ENCODE results near the gene MMEL1.

MMEL1 gene

DNA sequence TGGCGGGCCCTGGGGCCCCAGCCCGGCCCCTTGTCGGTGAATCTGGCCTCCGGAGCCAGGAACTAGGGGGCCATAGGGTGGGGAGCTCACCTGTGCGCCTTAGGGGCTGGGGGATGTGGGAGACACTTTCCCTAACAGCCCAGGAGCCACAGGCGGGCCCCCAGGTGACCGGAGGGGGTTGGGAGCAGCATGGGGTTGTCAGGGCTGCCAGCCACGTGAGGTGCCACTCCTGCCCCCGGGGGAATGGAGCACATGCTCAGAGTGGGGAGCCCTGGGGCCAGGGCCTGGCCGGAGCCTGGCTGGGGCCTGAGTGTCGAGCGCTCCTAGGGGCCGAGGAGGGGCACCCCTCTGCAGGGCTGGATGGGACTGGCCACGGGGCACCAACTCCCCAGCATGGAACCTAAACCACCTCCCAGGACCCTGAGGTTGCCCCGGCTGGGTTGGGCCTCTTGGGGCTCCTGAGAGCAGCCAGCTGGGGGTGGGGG is 26.4 kb downstream of the MMEL1 start (continued):
- TF ChIP-seq ZFP41 (tag by site-specific recombination; IDR thresholded peaks at IDR 0.05; ENCODE audit: borderline replicate concordance) (no peak), YY1 (tag by site-specific recombination; IDR thresholded peaks at IDR 0.05) (no peak), ZNF157 (tag by site-specific recombination; IDR thresholded peaks at IDR 0.05) (no peak), ZNF146 (tag by site-specific recombination; IDR thresholded peaks at IDR 0.05) (no peak), HIC1 (tag by site-specific recombination; IDR thresholded peaks at IDR 0.05) (no peak), ZNF311 (tag by site-specific recombination; IDR thresholded peaks at IDR 0.05; ENCODE audit: borderline replicate concordance) (no peak), ZNF623 (tag by site-specific recombination; IDR thresholded peaks at IDR 0.05) (no peak), ZNF112 (tag by site-specific recombination; IDR thresholded peaks at IDR 0.05) (no peak), ZNF394 (tag by site-specific recombination; IDR thresholded peaks at IDR 0.05; ENCODE audit: borderline replicate concordance) (no peak), ZBTB48 (tag by site-specific recombination; IDR thresholded peaks at IDR 0.05) (no peak)
- TF ChIP-seq, protein P1, sequence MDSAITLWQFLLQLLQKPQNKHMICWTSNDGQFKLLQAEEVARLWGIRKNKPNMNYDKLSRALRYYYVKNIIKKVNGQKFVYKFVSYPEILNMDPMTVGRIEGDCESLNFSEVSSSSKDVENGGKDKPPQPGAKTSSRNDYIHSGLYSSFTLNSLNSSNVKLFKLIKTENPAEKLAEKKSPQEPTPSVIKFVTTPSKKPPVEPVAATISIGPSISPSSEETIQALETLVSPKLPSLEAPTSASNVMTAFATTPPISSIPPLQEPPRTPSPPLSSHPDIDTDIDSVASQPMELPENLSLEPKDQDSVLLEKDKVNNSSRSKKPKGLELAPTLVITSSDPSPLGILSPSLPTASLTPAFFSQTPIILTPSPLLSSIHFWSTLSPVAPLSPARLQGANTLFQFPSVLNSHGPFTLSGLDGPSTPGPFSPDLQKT (IDR thresholded peaks at IDR 0.05; ENCODE audit: borderline replicate concordance, low read depth, low read length): no peak
- TF ChIP-seq, protein P2, sequence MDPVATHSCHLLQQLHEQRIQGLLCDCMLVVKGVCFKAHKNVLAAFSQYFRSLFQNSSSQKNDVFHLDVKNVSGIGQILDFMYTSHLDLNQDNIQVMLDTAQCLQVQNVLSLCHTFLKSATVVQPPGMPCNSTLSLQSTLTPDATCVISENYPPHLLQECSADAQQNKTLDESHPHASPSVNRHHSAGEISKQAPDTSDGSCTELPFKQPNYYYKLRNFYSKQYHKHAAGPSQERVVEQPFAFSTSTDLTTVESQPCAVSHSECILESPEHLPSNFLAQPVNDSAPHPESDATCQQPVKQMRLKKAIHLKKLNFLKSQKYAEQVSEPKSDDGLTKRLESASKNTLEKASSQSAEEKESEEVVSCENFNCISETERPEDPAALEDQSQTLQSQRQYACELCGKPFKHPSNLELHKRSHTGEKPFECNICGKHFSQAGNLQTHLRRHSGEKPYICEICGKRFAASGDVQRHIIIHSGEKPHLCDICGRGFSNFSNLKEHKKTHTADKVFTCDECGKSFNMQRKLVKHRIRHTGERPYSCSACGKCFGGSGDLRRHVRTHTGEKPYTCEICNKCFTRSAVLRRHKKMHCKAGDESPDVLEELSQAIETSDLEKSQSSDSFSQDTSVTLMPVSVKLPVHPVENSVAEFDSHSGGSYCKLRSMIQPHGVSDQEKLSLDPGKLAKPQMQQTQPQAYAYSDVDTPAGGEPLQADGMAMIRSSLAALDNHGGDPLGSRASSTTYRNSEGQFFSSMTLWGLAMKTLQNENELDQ (tag by site-specific recombination; IDR thresholded peaks at IDR 0.05; ENCODE audit: low read depth): no peak
- TF ChIP-seq, protein P3, sequence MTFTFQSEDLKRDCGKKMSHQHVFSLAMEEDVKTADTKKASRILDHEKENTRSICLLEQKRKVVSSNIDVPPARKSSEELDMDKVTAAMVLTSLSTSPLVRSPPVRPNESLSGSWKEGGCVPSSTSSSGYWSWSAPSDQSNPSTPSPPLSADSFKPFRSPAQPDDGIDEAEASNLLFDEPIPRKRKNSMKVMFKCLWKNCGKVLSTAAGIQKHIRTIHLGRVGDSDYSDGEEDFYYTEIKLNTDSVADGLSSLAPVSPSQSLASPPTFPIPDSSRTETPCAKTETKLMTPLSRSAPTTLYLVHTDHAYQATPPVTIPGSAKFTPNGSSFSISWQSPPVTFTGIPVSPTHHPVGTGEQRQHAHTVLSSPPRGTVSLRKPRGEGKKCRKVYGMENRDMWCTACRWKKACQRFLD (tag by site-specific recombination; IDR thresholded peaks at IDR 0.05): no peak

GRCh38 chr1:2605509-2606395 is 27.1 kb downstream of the MMEL1 start:
- Histone ChIP-seq H3K4me1 (ENCODE audit: control insufficient read depth, insufficient read depth, low read length) (no peaks in the 10 kb centered on the region), H3K4me3 (ENCODE audit: low read depth, low read length) (no peak overlapping the region), H3K36me3 (ENCODE audit: control insufficient read depth in 2 of 2, insufficient read depth in 1 of 2, low read length in 2 of 2) (no peaks in the 10 kb centered on the region), H3K27ac (ENCODE audit: extremely low read depth, low read depth, low read length) (no peak overlapping the region), H3K9me3 (ENCODE audit: control insufficient read depth, insufficient read depth, low read depth, low read length) (no peaks in the 10 kb centered on the region)
- ChIA-PET POLR2A (interaction anchor here (0.7 kb wide), 1 partner anchor 20 kb away, joined by 3 read pairs; the partner anchor contains the start of gene PRXL2B), CTCF (no interaction called here)
- no peak for TF ChIP-seq ZNF48 (tag by site-specific recombination; IDR thresholded peaks at IDR 0.05)
- TF ChIP-seq ZNF366 (tag by site-specific recombination; conservative IDR thresholded peaks at IDR 0.05): no peak
- TF ChIP-seq ZSCAN16 (tag by site-specific recombination; IDR thresholded peaks at IDR 0.05): no peak
- TF ChIP-seq TCF7L2 (IDR thresholded peaks at IDR 0.05; ENCODE audit: borderline replicate concordance, low read depth, low read length): no peak
- no peak for TF ChIP-seq ZNF132 (tag by site-specific recombination; IDR thresholded peaks at IDR 0.05; ENCODE audit: borderline replicate concordance)
- no peak for TF ChIP-seq ZNF449 (tag by site-specific recombination; IDR thresholded peaks at IDR 0.05)
- TF ChIP-seq ZNF280D (tag by site-specific recombination; IDR thresholded peaks at IDR 0.05): no peak
- no peak for TF ChIP-seq ZNF629 (tag by site-specific recombination; IDR thresholded peaks at IDR 0.05)
- TF ChIP-seq ZNF311 (tag by site-specific recombination; IDR thresholded peaks at IDR 0.05; ENCODE audit: borderline replicate concordance): no peak
